CD4-positive, CD25-positive, alpha-beta regulatory T cell (primary cell): Measurements from ENCODE around the gene SSX2IP. TPM values are rescaled to one million over a fixed set of nuclear protein-coding genes. Genes with fewer than 3 reads are reported as not detected.

Experiments used
- ATAC-seq, 2 donors: fragments of 150-1000 bp; cut with Tn5 transposase; one replicate each; pipeline ENCODE4 v1.10.0; 2021; ENCODE audit warnings: low read depth in 2 of 2, moderate number of reproducible peaks in 2 of 2, moderate library complexity in 1 of 2
- DNase-seq, 3 donors: peaks; one replicate each; pipeline versions ENCODE4 v3.0.0 to v3.0.0-alpha.2; 2012 to 2022; ENCODE audit warnings: mixed read lengths in 1 of 3
- H3K27ac ChIP-seq: one replicate; pipeline ENCODE4 v1.7.0; 2013; ENCODE audit warnings: mild to moderate bottlenecking, low read length; ENCODE audit not compliant: insufficient read depth, poor library complexity, severe bottlenecking
- H3K27me3 ChIP-seq: one replicate; pipeline ENCODE4 v1.7.0; 2013; ENCODE audit warnings: low read length; ENCODE audit not compliant: control insufficient read depth, insufficient read depth
- H3K36me3 ChIP-seq: one replicate; pipeline ENCODE4 v1.7.0; 2013; ENCODE audit warnings: mild to moderate bottlenecking, low read length, moderate library complexity; ENCODE audit not compliant: control insufficient read depth, insufficient read depth
- H3K4me1 ChIP-seq: 2 replicates; pipeline ENCODE4 v1.7.0; 2013; ENCODE audit warnings: mild to moderate bottlenecking, low read length; ENCODE audit not compliant: insufficient read depth, control insufficient read depth, poor library complexity, severe bottlenecking
- H3K4me3 ChIP-seq: one replicate; pipeline ENCODE4 v1.7.0; 2013; ENCODE audit warnings: low read depth, mild to moderate bottlenecking, low read length, moderate library complexity
- H3K9me3 ChIP-seq, 2 experiments: 1 replicate in 1 of 2; 2 replicates in 1 of 2; pipeline ENCODE4 v1.7.0; 2013; ENCODE audit warnings: low read length in 2 of 2, mild to moderate bottlenecking in 1 of 2, moderate library complexity in 1 of 2; ENCODE audit not compliant: control insufficient read depth in 2 of 2
- H3K27ac Mint-ChIP-seq, 3 donors: one replicate each; pipeline ENCODE4 v1.8.0; 2020 to 2022; ENCODE audit warnings: mild to moderate bottlenecking in 3 of 3, mixed read lengths in 3 of 3, moderate library complexity in 2 of 3
- H3K27me3 Mint-ChIP-seq: one replicate; pipeline ENCODE4 v1.8.0; 2022; ENCODE audit warnings: mild to moderate bottlenecking, mixed read lengths
- H3K36me3 Mint-ChIP-seq: one replicate; pipeline ENCODE4 v1.8.0; 2020; ENCODE audit warnings: mixed read lengths
- H3K4me1 Mint-ChIP-seq, 4 donors: one replicate each; pipeline ENCODE4 v1.8.0; 2020 to 2022; ENCODE audit warnings: mixed read lengths in 4 of 4, mild to moderate bottlenecking in 1 of 4
- H3K4me3 Mint-ChIP-seq, 4 donors: one replicate each; pipeline ENCODE4 v1.8.0; 2020 to 2022; ENCODE audit warnings: mild to moderate bottlenecking in 4 of 4, mixed read lengths in 4 of 4, moderate library complexity in 3 of 4
- H3K9me3 Mint-ChIP-seq, 7 donors: one replicate each; pipeline ENCODE4 v1.8.0; 2020 to 2022; ENCODE audit warnings: mixed read lengths in 7 of 7, mild to moderate bottlenecking in 3 of 7, moderate library complexity in 2 of 7
- polyA plus RNA-seq, 4 donors: library from polyadenylated mRNA; unstranded; fragments of 300-500 nt; fragmentation: Illumina TruSeq; gene quantifications; one replicate each; pipeline ENCODE4 v1.2.3, GENCODE V29; 2021
- total RNA-seq: library from RNA; stranded (reverse); gene quantifications from one replicate; pipeline ENCODE4 v1.2.3, GENCODE V29; 2022

SSX2IP gene
- total and polyA plus RNA-seq, 5 donors from 2014 or later = 1.5 to 9.3 (median 2.9) TPM

GRCh38 chr1:84705513-84705912, 15.3 kb upstream of the SSX2IP start:
- H3K27ac Mint-ChIP-seq = no peak overlapping the region

GRCh38 chr1:84704872-84705417, 14.7 kb upstream of the SSX2IP start:
- Histone ChIP-seq H3K27ac (no peak overlapping the region), H3K4me1 (no peaks in the 10 kb centered on the region), H3K4me3 (no peak overlapping the region), H3K36me3 (no peaks in the 10 kb centered on the region), H3K27me3 (peaks cover 41% of the 10 kb centered on the region), H3K9me3 (no peaks in the 10 kb centered on the region)
- no peaks in the 10 kb centered on the region for H3K36me3 Mint-ChIP-seq
- H3K4me1 Mint-ChIP-seq = peaks cover 0 to 2% (median 0%) of the 10 kb centered on the region in 4 donors
- peaks cover 11% of the 10 kb centered on the region for H3K27me3 Mint-ChIP-seq
- DNase-seq (no peak), ATAC-seq (no peak)
- H3K4me3 Mint-ChIP-seq = no peak overlapping the region
- H3K27ac Mint-ChIP-seq = no peak overlapping the region
- H3K9me3 Mint-ChIP-seq = no peaks in the 10 kb centered on the region

More at GRCh38 chr1:84705513-84705912, 15.3 kb upstream of the SSX2IP start:
- ATAC-seq (no peak), DNase-seq (no peak)
- Histone ChIP-seq H3K36me3 (no peaks in the 10 kb centered on the region), H3K9me3 (no peaks in the 10 kb centered on the region), H3K4me1 (no peaks in the 10 kb centered on the region), H3K27me3 (peaks cover 38% of the 10 kb centered on the region), H3K4me3 (no peak overlapping the region), H3K27ac (no peak overlapping the region)
- H3K9me3 Mint-ChIP-seq = peaks cover 0 to 1% (median 0%) of the 10 kb centered on the region in 7 donors
- H3K36me3 Mint-ChIP-seq = no peaks in the 10 kb centered on the region
- no peaks in the 10 kb centered on the region for H3K4me1 Mint-ChIP-seq
- H3K27me3 Mint-ChIP-seq = peaks cover 15% of the 10 kb centered on the region
- H3K4me3 Mint-ChIP-seq = no peak overlapping the region

GRCh38 chr1:84703431-84703830, 13.2 kb upstream of the SSX2IP start:
- Histone ChIP-seq H3K27me3 (peaks cover 42% of the 10 kb centered on the region), H3K4me3 (no peak overlapping the region), H3K36me3 (no peaks in the 10 kb centered on the region), H3K9me3 (no peaks in the 10 kb centered on the region), H3K27ac (no peak overlapping the region), H3K4me1 (no peaks in the 10 kb centered on the region)
- ATAC-seq (no peak), DNase-seq (no peak)
- Mint-ChIP-seq H3K9me3 (peaks cover 0 to 2% (median 0%) of the 10 kb centered on the region in 7 donors), H3K4me3 (no peak overlapping the region), H3K27ac (no peak overlapping the region), H3K27me3 (peaks cover 10% of the 10 kb centered on the region), H3K36me3 (no peaks in the 10 kb centered on the region), H3K4me1 (peaks cover 0 to 2% (median 0%) of the 10 kb centered on the region in 4 donors)

- Histone ChIP-seq H3K4me3 (no peak overlapping the region), H3K4me1 (no peaks in the 10 kb centered on the region), H3K36me3 (no peaks in the 10 kb centered on the region), H3K27ac (no peak overlapping the region), H3K27me3 (peaks cover 39% of the 10 kb centered on the region), H3K9me3 (no peaks in the 10 kb centered on the region)
- Mint-ChIP-seq H3K36me3 (no peaks in the 10 kb centered on the region), H3K27ac (no peak overlapping the region), H3K9me3 (peaks cover 0 to 2% (median 0%) of the 10 kb centered on the region in 7 donors), H3K4me1 (peaks cover 0 to 2% (median 0%) of the 10 kb centered on the region in 4 donors), H3K4me3 (no peak overlapping the region), H3K27me3 (peaks cover 15% of the 10 kb centered on the region)
- ATAC-seq (no peak), DNase-seq (no peak)
These were observed 11.9 kb upstream of the SSX2IP start for GRCh38 chr1:84702143-84702542.

- Mint-ChIP-seq H3K27ac (no peak overlapping the region), H3K9me3 (peaks cover 0 to 2% (median 0%) of the 10 kb centered on the region in 7 donors), H3K4me1 (peaks cover 0 to 2% (median 0%) of the 10 kb centered on the region in 4 donors), H3K27me3 (peaks cover 19% of the 10 kb centered on the region), H3K36me3 (no peaks in the 10 kb centered on the region), H3K4me3 (no peak overlapping the region)
- no peak overlapping the region for H3K27ac ChIP-seq
- H3K4me3 ChIP-seq = no peak overlapping the region
- no peaks in the 10 kb centered on the region for H3K36me3 ChIP-seq
- no peaks in the 10 kb centered on the region for H3K4me1 ChIP-seq
- DNase-seq (no peak), ATAC-seq (no peak)
- H3K27me3 ChIP-seq = peaks cover 32% of the 10 kb centered on the region
- H3K9me3 ChIP-seq = no peaks in the 10 kb centered on the region
These were observed 11.1 kb upstream of the SSX2IP start for GRCh38 chr1:84701376-84701775.

- Mint-ChIP-seq H3K36me3 (no peaks in the 10 kb centered on the region), H3K4me1 (peaks cover 0 to 5% (median 0%) of the 10 kb centered on the region in 4 donors), H3K27ac (no peak overlapping the region), H3K27me3 (peaks cover 19% of the 10 kb centered on the region), H3K4me3 (no peak overlapping the region), H3K9me3 (peaks cover 0 to 2% (median 0%) of the 10 kb centered on the region in 7 donors)
- DNase-seq (no peak), ATAC-seq (no peak)
- peaks cover 21% of the 10 kb centered on the region for H3K27me3 ChIP-seq
- no peak overlapping the region for H3K27ac ChIP-seq
- no peaks in the 10 kb centered on the region for H3K36me3 ChIP-seq
- no peak overlapping the region for H3K4me3 ChIP-seq
- no peaks in the 10 kb centered on the region for H3K9me3 ChIP-seq
- no peaks in the 10 kb centered on the region for H3K4me1 ChIP-seq
These were observed 9.8 kb upstream of the SSX2IP start for GRCh38 chr1:84700070-84700469.

- H3K27ac Mint-ChIP-seq = peak overlapping the region in 1 of 3 donors; percentile 72
- DNase-seq = no peak
- no peak for ATAC-seq
- no peak overlapping the region for H3K4me3 ChIP-seq
- H3K27ac ChIP-seq = no peak overlapping the region
- peaks cover 13% of the 10 kb centered on the region for H3K27me3 ChIP-seq
- H3K4me3 Mint-ChIP-seq = no peak overlapping the region
- no peaks in the 10 kb centered on the region for H3K9me3 ChIP-seq
- H3K4me1 Mint-ChIP-seq = peaks cover 0 to 5% (median 0%) of the 10 kb centered on the region in 4 donors
- peaks cover 0 to 2% (median 0%) of the 10 kb centered on the region in 7 donors for H3K9me3 Mint-ChIP-seq
- no peaks in the 10 kb centered on the region for H3K36me3 Mint-ChIP-seq
- no peaks in the 10 kb centered on the region for H3K36me3 ChIP-seq
- peaks cover 19% of the 10 kb centered on the region for H3K27me3 Mint-ChIP-seq
- no peaks in the 10 kb centered on the region for H3K4me1 ChIP-seq
These were observed 8.2 kb upstream of the SSX2IP start for GRCh38 chr1:84698151-84699110.
